OCI-LY7 (cell line): ENCODE measurements around the gene CYB5R4. TPM values are rescaled to one million over a fixed set of nuclear protein-coding genes. Genes with fewer than 3 reads are reported as not detected.

Source experiments
- BruUV-seq: library from RNA; stranded (reverse); fragments of 400-500 nt; replicated peaks from 2 replicates; lab custom pipeline; 2021; lab: Mats Ljungman, UMichigan
- CTCF ChIA-PET: fragments of 300-600 bp; sonication (Branson Sonifier 250); formaldehyde crosslinking; loops from one replicate; lab custom pipeline; 2022; ENCODE audit warnings: antibody characterized with exemption; ENCODE audit not compliant: unreplicated experiment; lab: Charles Lee
- POLR2A ChIA-PET: fragments of 300-600 bp; sonication (Branson Sonifier 250); formaldehyde crosslinking; loops from one replicate; lab custom pipeline; 2022; ENCODE audit warnings: antibody characterized with exemption; lab: Charles Lee
- DNase-seq: peaks from one replicate; pipeline ENCODE4 v3.0.0-alpha.2; 2015; ENCODE audit warnings: low spot score
- H2AFZ ChIP-seq: fragments of 200-600 bp; sonication (generic), shearing (Covaris generic); 2 replicates; pipeline ENCODE4 v1.6.1; 2014; ENCODE audit warnings: mild to moderate bottlenecking, antibody characterized with exemption, low read length, moderate library complexity
- H3K27ac ChIP-seq: fragments of 200-600 bp; sonication (generic); 2 replicates; pipeline ENCODE4 v1.5.1; 2014; ENCODE audit warnings: mixed run types, low read depth, mild to moderate bottlenecking, moderate library complexity, low read length, inconsistent platforms; ENCODE audit not compliant: poor library complexity, severe bottlenecking
- H3K36me3 ChIP-seq: fragments of 200-600 bp; sonication (generic); 2 replicates; pipeline ENCODE4 v1.6.1; 2014; ENCODE audit warnings: mild to moderate bottlenecking, antibody characterized with exemption, low read length, moderate library complexity, mixed read lengths; ENCODE audit not compliant: insufficient read depth
- H3K4me1 ChIP-seq: fragments of 200-600 bp; sonication (generic); 2 replicates; pipeline ENCODE4 v1.5.1; 2014; ENCODE audit warnings: mild to moderate bottlenecking, low read length; ENCODE audit not compliant: insufficient read depth, poor library complexity, severe bottlenecking
- H3K4me2 ChIP-seq: fragments of 200-600 bp; sonication (generic); 2 replicates; pipeline ENCODE4 v1.6.1; 2014; ENCODE audit warnings: mild to moderate bottlenecking, low read length
- H3K4me3 ChIP-seq: fragments of 200-600 bp; sonication (generic); 2 replicates; pipeline ENCODE4 v1.5.1; 2014; ENCODE audit warnings: mild to moderate bottlenecking, low read depth, low read length; ENCODE audit not compliant: poor library complexity, severe bottlenecking
- H3K79me2 ChIP-seq: fragments of 200-600 bp; sonication (generic); 2 replicates; pipeline ENCODE4 v1.6.1; 2016; ENCODE audit warnings: low read depth, mild to moderate bottlenecking, low read length, moderate library complexity, mixed read lengths; ENCODE audit not compliant: insufficient read depth
- H3K9me2 ChIP-seq: fragments of 200-600 bp; sonication (generic); 2 replicates; pipeline ENCODE4 v1.6.1; 2016; ENCODE audit warnings: mild to moderate bottlenecking, low read length, mixed read lengths; ENCODE audit not compliant: insufficient read depth
- H3K9me3 ChIP-seq: fragments of 200-600 bp; sonication (generic); 2 replicates; pipeline ENCODE4 v1.6.1; 2014; ENCODE audit warnings: mild to moderate bottlenecking, mixed run types, low read length, mixed read lengths
- H4K20me1 ChIP-seq: fragments of 200-600 bp; sonication (generic); 2 replicates; pipeline ENCODE4 v1.6.1; 2014; ENCODE audit warnings: mild to moderate bottlenecking, antibody characterized with exemption, low read length, moderate library complexity, mixed read lengths; ENCODE audit not compliant: insufficient read depth
- EZH2phosphoT487 ChIP-seq: fragments of 200-600 bp; sonication (generic); IDR thresholded peaks from 2 replicates; pipeline ENCODE4 v1.6.1; 2018; ENCODE audit warnings: low read depth, borderline replicate concordance, mild to moderate bottlenecking, mixed run types, antibody characterized with exemption, low read length, moderate library complexity, mixed read lengths
- intact Hi-C: fragments of 100-400 bp; cut with micrococcal nuclease; formaldehyde crosslinking; loops from one replicate; pipeline ENCODE4 v1.10.0; 2022; ENCODE audit not compliant: unreplicated experiment
- total RNA-seq, 2 experiments: library from RNA; depleted of rRNA in 1 of 2; stranded (reverse); fragments of >200 nt in 1 of 2; shearing (Covaris generic) in 1 of 2; gene quantifications; 2 replicates each; pipeline ENCODE4 v1.2.3, GENCODE V29; 2014 to 2022
- TF ChIP-seq, protein P1 (sequence below): fragments of 200-600 bp; sonication (generic); conservative IDR thresholded peaks from 2 replicates; pipeline ENCODE4 v1.5.1; 2014; ENCODE audit warnings: mild to moderate bottlenecking, antibody characterized with exemption, low read length, moderate library complexity, mixed read lengths

CYB5R4 gene
- total RNA-seq, 2 experiments from 2014 or later, result 16.2 to 34.8 TPM

DNA sequence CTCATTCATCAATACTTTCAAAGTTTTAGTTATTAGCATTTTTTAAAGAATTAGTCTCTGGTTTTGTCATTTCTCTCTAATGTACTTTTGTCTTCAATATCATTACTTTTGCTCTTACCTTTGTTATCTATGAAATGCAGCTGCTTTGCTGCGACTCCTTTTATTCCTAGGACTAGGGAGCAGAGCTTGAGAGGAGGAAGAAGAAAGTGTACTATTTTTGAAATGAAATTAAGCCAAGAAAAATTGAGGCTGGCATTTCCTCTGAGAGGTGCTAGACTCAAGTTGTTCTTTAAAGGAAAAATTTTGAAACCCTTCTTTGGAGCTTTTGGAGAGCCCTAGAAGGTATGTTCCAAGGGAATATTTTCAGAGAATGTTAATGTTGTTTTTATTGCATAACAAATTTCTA is 125.8 kb downstream of the CYB5R4 start:
- no peak overlapping the region for H3K4me3 ChIP-seq
- H3K9me2 ChIP-seq, result no peaks in the 10 kb centered on the region
- no peaks in the 10 kb centered on the region for H3K79me2 ChIP-seq
- no TSS peak for BruUV-seq
- no peak for TF ChIP-seq EZH2phosphoT487
- TF ChIP-seq, protein P1, sequence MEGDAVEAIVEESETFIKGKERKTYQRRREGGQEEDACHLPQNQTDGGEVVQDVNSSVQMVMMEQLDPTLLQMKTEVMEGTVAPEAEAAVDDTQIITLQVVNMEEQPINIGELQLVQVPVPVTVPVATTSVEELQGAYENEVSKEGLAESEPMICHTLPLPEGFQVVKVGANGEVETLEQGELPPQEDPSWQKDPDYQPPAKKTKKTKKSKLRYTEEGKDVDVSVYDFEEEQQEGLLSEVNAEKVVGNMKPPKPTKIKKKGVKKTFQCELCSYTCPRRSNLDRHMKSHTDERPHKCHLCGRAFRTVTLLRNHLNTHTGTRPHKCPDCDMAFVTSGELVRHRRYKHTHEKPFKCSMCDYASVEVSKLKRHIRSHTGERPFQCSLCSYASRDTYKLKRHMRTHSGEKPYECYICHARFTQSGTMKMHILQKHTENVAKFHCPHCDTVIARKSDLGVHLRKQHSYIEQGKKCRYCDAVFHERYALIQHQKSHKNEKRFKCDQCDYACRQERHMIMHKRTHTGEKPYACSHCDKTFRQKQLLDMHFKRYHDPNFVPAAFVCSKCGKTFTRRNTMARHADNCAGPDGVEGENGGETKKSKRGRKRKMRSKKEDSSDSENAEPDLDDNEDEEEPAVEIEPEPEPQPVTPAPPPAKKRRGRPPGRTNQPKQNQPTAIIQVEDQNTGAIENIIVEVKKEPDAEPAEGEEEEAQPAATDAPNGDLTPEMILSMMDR, result no peak
- H3K36me3 ChIP-seq, result no peaks in the 10 kb centered on the region
- CTCF ChIA-PET, result no interaction called here
- no peaks in the 10 kb centered on the region for H4K20me1 ChIP-seq
- DNase-seq, result no peak
- POLR2A ChIA-PET, result no interaction called here
- H3K4me2 ChIP-seq, result no peak overlapping the region
- H2AFZ ChIP-seq, result no peak overlapping the region
- intact Hi-C loops, result no loop called here
- H3K27ac ChIP-seq, result no peak overlapping the region
- H3K9me3 ChIP-seq, result peaks cover 10% of the 10 kb centered on the region; the same call in 1 of the 2 replicates
- no peaks in the 10 kb centered on the region for H3K4me1 ChIP-seq

DNA sequence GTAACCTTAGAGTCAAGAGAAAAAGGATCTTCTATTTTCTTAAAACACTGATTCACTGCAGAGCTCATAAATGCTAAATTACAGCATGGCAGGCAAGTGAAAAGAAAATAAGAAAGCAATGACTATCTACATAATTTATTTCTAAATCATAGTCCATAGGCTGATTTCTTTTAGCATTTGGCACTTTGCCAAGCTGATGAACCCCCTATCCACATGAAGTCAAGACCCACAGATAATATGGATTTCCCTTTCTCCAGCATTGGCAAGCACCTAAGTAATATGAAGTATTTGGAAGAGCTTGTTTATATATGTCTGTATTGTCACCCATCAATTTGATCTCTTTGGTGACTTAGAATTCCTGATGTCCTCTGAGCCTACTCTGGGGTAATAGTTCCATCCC is 126.2 kb downstream of the CYB5R4 start:
- intact Hi-C loops, result no loop called here
- TF ChIP-seq, protein P1, result no peak
- TF ChIP-seq EZH2phosphoT487, result no peak
- Histone ChIP-seq H3K9me2 (no peaks in the 10 kb centered on the region), H3K4me2 (no peak overlapping the region), H4K20me1 (no peaks in the 10 kb centered on the region), H3K36me3 (no peaks in the 10 kb centered on the region), H3K27ac (no peak overlapping the region), H2AFZ (no peak overlapping the region), H3K4me1 (no peaks in the 10 kb centered on the region), H3K79me2 (no peaks in the 10 kb centered on the region), H3K9me3 (peaks cover 7% of the 10 kb centered on the region; the same call in 1 of the 2 replicates), H3K4me3 (no peak overlapping the region)
- ChIA-PET POLR2A (no interaction called here), CTCF (no interaction called here)
- no peak for DNase-seq
- no TSS peak for BruUV-seq

DNA sequence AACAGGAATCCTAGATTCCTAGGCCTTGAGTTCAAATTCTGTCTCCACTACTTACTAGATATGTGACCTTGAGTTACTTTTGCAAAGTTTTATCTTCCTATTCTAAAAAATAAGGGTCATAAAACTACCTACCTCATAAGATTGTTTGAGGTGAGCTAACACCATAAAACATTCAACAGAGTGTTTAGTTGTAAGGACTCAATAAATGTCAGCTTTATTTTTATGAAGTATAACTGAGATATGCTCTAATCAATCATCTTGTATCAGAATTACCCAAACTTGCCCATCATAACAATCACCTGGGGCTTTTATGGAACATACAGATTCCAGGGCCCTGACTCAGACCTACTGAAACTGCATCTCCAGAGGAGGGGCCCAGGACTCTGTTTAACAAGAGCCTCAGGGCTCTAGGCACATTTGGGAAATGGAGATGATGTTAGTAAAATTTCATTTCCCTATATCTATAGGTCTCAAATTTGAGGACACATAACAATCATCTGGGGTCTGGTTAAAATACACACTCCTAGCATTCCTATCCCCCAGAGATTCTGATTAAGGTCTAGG is 138.6 kb downstream of the CYB5R4 start:
- H3K27ac ChIP-seq, result no peak overlapping the region
- ChIA-PET POLR2A (no interaction called here), CTCF (no interaction called here)
- no peaks in the 10 kb centered on the region for H3K9me2 ChIP-seq
- H3K79me2 ChIP-seq, result no peaks in the 10 kb centered on the region
- no peak overlapping the region for H2AFZ ChIP-seq
- H3K9me3 ChIP-seq, result no peaks in the 10 kb centered on the region
- TF ChIP-seq, protein P1, result no peak
- TF ChIP-seq EZH2phosphoT487, result no peak
- no peaks in the 10 kb centered on the region for H4K20me1 ChIP-seq
- H3K4me1 ChIP-seq, result no peaks in the 10 kb centered on the region
- H3K36me3 ChIP-seq, result no peaks in the 10 kb centered on the region
- DNase-seq, result no peak
- H3K4me3 ChIP-seq, result no peak overlapping the region
- no peak overlapping the region for H3K4me2 ChIP-seq
- BruUV-seq, result no TSS peak
- intact Hi-C loops, result no loop called here
